Measurements from ENCODE around the gene ATP6V0A1.

DNA sequence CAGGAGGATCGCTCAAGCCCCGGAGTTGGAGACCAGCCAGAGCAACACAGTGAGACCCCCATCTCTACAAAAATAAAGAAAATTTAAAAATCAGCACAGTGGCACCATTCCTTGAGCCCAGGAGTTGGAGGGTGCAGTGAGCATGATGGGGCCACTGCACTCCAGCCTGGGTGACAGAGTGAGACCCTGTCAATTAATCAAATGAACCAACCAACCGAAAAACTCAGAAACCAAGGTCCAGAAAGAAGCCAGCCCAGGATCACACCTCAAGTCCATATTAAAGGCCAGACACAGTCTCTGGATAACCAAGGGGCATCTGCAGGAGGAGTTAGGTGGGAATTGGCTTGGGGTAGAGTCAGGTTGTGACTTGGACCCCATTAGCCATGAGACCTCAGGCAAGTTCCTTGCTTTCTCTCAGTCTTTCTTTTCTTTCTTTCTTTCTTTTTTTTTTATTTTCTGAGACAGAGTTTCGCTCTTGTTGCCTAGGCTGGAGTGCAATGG is 96.5 kb downstream of the ATP6V0A1 start:
- TF ChIP-seq, protein P1, sequence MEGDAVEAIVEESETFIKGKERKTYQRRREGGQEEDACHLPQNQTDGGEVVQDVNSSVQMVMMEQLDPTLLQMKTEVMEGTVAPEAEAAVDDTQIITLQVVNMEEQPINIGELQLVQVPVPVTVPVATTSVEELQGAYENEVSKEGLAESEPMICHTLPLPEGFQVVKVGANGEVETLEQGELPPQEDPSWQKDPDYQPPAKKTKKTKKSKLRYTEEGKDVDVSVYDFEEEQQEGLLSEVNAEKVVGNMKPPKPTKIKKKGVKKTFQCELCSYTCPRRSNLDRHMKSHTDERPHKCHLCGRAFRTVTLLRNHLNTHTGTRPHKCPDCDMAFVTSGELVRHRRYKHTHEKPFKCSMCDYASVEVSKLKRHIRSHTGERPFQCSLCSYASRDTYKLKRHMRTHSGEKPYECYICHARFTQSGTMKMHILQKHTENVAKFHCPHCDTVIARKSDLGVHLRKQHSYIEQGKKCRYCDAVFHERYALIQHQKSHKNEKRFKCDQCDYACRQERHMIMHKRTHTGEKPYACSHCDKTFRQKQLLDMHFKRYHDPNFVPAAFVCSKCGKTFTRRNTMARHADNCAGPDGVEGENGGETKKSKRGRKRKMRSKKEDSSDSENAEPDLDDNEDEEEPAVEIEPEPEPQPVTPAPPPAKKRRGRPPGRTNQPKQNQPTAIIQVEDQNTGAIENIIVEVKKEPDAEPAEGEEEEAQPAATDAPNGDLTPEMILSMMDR (IDR thresholded peaks at IDR 0.05; ENCODE audit: insufficient read depth, low read depth, low read length) = no peak
- no peak for TF ChIP-seq EZH2 (IDR thresholded peaks at IDR 0.05; ENCODE audit: insufficient read depth, low read length)
